ENCODE results near the gene SYNGR3.

The SYNGR3 gene

DNA sequence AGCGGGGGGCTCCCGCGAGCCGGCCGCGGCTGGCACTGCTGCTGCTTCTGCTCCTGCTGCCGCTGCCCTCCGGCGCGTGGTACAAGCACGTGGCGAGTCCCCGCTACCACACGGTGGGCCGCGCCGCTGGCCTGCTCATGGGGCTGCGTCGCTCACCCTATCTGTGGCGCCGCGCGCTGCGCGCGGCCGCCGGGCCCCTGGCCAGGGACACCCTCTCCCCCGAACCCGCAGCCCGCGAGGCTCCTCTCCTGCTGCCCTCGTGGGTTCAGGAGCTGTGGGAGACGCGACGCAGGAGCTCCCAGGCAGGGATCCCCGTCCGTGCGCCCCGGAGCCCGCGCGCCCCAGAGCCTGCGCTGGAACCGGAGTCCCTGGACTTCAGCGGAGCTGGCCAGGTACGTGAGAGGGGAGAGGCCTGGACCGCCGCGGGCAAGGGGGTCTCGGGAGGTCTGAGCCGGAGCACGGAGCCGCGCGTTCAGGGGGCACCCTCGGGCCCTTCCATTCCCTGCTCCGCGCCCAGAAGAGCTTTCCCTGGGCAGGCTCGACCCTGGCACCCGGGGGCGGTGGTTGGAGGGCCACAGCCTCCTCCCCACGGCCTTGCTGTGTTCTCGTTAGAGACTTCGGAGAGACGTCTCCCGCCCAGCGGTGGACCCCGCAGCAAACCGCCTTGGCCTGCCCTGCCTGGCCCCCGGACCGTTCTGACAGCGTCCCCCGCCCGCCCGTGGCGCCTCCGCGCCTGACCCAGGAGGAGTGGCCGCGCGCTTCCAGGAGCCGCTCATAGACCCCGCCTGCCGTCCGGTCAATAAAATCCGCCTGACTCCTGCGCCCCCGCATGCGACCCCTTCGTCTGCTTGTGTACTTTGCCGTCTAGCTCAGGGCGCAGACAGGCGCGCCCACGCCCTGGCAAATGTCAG is 30.4 kb downstream of the SYNGR3 start:
- TF ChIP-seq, protein P1, sequence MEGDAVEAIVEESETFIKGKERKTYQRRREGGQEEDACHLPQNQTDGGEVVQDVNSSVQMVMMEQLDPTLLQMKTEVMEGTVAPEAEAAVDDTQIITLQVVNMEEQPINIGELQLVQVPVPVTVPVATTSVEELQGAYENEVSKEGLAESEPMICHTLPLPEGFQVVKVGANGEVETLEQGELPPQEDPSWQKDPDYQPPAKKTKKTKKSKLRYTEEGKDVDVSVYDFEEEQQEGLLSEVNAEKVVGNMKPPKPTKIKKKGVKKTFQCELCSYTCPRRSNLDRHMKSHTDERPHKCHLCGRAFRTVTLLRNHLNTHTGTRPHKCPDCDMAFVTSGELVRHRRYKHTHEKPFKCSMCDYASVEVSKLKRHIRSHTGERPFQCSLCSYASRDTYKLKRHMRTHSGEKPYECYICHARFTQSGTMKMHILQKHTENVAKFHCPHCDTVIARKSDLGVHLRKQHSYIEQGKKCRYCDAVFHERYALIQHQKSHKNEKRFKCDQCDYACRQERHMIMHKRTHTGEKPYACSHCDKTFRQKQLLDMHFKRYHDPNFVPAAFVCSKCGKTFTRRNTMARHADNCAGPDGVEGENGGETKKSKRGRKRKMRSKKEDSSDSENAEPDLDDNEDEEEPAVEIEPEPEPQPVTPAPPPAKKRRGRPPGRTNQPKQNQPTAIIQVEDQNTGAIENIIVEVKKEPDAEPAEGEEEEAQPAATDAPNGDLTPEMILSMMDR (IDR thresholded peaks at IDR 0.05): no peak

DNA sequence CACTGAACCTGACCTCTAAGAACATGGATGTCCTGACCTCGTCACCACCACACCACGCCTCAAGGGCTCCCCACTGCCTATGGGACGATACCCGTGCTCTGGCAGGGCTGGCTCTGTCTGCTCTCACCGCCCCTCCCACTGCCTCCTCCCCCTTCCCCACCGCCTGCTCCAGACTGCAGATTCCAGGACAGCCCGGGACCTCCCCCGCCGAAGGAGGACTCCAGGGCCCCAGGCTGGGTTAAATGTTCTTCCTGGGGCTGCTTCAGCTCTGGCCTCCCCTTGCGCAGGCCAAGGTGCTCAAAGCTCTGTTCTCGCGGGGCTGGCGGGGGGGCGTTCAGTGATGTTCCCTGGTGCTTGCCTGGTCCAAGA is 32.9 kb downstream of the SYNGR3 start:
- TF ChIP-seq, protein P1 (IDR thresholded peaks at IDR 0.05): no peak

DNA sequence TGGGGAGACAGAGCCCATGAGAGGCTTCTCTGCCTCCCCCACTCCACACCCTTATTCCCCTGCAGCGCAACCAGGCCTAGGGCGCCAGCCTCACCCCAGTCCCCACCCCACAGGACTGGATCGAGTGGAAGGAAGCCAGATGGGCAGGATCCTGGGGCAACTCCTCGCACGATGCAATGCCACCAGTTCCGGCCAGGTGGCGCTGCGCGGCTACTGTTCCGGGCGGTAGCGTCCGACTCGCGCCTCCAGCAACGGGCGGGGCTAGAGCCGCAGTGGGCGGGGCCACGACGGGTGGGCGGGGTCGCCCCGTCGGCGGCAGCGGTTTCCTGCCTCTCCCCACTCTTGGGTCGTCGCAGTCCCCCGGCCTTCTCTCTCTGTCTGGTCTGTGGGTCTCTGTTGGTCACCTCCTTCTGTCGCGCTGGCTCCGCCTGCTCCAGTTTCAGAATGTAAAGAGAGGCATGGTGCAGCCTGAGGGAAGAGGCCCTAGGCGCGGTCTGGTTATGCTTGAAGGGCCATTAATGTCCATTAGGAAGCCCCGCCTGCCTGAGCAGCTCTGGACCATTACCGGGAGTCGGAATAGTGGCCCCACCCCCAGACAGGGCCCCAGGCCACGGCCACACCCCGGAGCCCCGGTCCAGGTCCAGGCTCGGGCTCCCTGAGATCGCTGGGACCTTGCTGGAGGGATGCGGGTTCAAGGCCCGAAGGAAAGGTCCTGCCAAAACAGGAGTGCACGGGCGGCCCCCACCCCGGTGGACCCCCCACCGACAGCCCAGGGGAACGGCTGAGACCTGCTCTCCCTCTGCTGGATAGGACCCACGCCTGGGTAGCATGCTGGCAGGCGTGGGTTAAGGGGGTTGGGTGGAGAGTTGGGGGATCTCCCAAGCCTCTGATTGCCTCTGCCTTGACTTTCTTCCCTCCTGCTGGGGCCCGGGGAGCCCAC is 33.6 kb downstream of the SYNGR3 start:
- TF ChIP-seq, protein P1 (IDR thresholded peaks at IDR 0.05): peak; percentile 93

DNA sequence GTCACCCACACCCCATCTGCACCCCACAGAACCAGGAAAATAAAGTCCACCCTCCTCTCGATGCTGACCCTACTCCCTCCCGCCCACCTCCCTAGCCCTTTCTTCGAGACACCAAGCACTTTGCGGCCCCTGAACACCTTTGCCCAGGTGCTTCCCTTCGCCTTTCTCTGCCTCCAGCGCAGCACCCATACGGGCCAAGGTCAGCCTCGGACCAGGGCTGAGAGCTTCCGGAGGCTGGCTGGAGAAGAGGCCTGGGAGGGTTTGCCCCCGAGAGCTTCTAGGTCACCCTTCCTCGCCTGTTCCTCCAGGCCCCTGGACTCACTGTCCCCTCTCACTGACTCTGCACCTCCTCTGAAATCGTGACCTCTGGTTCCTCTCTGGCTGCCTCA is 34.3 kb downstream of the SYNGR3 start:
- TF ChIP-seq, protein P1 (IDR thresholded peaks at IDR 0.05): no peak

DNA sequence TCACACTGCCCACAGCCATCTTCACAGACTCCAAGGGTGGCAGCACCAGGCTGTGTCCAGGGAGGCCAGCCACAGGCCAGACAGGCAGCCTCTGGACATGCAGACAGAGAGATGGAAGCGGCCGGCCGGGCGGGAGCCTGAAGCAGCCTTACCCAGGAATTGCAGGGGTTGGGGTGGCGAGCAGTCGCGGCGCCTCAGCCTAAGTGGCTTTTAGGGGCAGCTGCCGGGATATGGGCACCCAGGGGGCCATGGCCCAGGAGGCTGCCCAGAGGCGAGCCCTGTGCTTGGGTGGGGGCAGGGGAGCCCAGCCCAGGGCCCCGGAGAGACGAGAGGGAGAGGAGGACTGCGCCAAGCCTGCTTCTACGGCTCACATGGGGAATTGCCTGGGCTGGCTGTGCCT is 35.5 kb downstream of the SYNGR3 start:
- TF ChIP-seq, protein P1 (IDR thresholded peaks at IDR 0.05): no peak

DNA sequence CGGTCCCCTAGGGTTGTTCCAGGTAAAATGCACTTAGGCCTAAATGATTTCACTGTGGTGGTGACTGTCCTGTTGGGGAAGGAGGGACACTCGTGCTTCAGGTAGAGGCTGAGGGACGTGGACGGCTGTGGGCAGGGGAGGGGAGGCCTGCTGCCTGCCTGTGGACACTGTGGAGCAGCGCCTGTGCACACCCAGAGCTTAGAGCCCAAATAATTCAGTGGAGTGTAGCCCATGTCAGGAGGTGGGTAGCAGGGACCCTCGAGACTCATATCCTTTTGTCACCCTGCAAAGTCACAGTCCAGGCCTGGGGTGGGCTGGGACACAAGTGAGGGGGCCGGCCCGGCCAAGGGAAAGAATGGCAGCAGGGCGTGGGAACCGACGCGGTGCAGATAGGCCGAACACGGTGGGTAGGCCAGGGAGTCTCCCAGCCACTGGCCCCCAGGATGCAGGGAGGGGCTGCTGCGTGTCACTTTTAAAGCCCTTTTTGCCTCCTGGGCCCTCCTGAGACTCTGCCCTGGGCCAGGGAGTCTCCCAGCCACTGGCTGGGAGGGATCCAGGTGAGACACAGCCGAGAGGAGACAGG is 36.2 kb downstream of the SYNGR3 start:
- TF ChIP-seq, protein P1 (IDR thresholded peaks at IDR 0.05): no peak

DNA sequence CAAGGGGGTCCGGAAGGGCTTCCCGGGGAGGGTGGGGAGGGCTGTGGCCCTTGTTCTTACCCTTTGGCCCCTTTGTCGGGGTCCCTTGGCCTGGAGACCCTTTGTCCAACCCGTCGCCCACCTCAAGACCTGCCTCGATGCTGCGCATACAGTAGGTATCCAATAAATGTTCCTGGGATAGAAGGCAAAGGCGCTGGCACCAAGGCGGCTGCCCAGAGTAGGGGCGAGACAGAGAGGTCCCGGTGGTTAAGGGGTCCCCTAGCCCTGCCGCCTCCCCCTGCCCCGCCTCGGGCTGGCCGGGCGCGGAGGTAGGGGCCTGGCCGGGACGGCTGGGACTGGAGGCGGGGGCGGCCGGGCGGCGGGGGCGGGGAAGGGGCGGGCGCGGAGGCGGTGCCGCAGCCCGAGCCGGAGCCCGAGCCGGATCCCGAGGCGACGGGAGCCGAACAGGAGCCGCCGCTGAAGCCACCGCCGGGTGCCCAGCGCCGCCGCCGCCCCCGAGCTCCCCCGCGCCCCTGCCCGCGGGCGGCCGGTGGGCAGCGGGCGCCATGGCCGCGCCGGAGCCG is 36.8 kb downstream of the SYNGR3 start, which contains the start of gene NHERF2:
NHERF2 (plus strand) TSS at position 442 of the 563 bp plus-strand sequence; CDS start at position 546, 104 bp downstream.
- TF ChIP-seq, protein P1 (IDR thresholded peaks at IDR 0.05): no peak
